ENCODE results near the gene AAGAB. TPM values are rescaled to one million over a fixed set of nuclear protein-coding genes. Genes with fewer than 3 reads are reported as not detected.

AAGAB gene
- polyA plus RNA-seq, 1 donor from 2014 or later, result 114 TPM

DNA sequence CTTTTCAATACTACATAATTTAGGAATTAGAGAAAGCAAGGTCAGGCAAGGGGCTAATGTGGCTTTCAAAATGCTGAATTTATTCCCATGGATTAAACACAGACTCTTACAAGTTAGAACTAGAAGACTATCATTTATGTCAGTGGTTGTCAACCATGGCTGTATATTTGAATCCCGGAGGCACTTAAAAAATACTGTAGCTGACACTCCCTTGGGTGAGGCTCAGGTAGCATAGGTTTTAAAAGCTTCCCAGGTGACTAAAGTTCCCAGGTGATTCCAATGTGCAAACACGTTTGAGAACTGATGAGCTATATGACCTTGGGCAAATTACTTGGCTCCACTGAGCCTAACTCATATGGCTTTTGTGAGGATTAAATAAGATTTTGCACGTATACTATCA lies 29.6 kb downstream of the AAGAB start:
- no peaks in the 10 kb centered on the region for H3K79me2 ChIP-seq (replicated peaks; ENCODE audit: insufficient read depth, low read length)
- H3F3A ChIP-seq (ENCODE audit: insufficient read depth, low read length, poor library complexity, severe bottlenecking), result no peaks in the 10 kb centered on the region
- H3K9ac ChIP-seq (ENCODE audit: low read length), result no peak overlapping the region
- no peaks in the 10 kb centered on the region for H3K27me3 ChIP-seq (ENCODE audit: insufficient read depth, low read depth, low read length)
- H2AFZ ChIP-seq (ENCODE audit: low read depth, low read length), result no peak overlapping the region
- TF ChIP-seq EZH2 (IDR thresholded peaks at IDR 0.05; ENCODE audit: borderline replicate concordance, insufficient read depth, low read length, poor library complexity, severe bottlenecking) (no peak), EP300 (conservative IDR thresholded peaks at IDR 0.05; ENCODE audit: poor library complexity, severe bottlenecking) (no peak), MXI1 (conservative IDR thresholded peaks at IDR 0.05; ENCODE audit: poor library complexity, severe bottlenecking) (no peak), TAF1 (IDR thresholded peaks at IDR 0.05; ENCODE audit: low read depth) (no peak), SMC3 (conservative IDR thresholded peaks at IDR 0.05; ENCODE audit: poor library complexity) (no peak), POLR2AphosphoS5 (IDR thresholded peaks at IDR 0.05) (no peak), RAD21 (conservative IDR thresholded peaks at IDR 0.05) (no peak)
- TF ChIP-seq, protein P1, sequence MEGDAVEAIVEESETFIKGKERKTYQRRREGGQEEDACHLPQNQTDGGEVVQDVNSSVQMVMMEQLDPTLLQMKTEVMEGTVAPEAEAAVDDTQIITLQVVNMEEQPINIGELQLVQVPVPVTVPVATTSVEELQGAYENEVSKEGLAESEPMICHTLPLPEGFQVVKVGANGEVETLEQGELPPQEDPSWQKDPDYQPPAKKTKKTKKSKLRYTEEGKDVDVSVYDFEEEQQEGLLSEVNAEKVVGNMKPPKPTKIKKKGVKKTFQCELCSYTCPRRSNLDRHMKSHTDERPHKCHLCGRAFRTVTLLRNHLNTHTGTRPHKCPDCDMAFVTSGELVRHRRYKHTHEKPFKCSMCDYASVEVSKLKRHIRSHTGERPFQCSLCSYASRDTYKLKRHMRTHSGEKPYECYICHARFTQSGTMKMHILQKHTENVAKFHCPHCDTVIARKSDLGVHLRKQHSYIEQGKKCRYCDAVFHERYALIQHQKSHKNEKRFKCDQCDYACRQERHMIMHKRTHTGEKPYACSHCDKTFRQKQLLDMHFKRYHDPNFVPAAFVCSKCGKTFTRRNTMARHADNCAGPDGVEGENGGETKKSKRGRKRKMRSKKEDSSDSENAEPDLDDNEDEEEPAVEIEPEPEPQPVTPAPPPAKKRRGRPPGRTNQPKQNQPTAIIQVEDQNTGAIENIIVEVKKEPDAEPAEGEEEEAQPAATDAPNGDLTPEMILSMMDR (IDR thresholded peaks at IDR 0.05; ENCODE audit: poor library complexity, severe bottlenecking), result no peak
- TF ChIP-seq, protein P2, sequence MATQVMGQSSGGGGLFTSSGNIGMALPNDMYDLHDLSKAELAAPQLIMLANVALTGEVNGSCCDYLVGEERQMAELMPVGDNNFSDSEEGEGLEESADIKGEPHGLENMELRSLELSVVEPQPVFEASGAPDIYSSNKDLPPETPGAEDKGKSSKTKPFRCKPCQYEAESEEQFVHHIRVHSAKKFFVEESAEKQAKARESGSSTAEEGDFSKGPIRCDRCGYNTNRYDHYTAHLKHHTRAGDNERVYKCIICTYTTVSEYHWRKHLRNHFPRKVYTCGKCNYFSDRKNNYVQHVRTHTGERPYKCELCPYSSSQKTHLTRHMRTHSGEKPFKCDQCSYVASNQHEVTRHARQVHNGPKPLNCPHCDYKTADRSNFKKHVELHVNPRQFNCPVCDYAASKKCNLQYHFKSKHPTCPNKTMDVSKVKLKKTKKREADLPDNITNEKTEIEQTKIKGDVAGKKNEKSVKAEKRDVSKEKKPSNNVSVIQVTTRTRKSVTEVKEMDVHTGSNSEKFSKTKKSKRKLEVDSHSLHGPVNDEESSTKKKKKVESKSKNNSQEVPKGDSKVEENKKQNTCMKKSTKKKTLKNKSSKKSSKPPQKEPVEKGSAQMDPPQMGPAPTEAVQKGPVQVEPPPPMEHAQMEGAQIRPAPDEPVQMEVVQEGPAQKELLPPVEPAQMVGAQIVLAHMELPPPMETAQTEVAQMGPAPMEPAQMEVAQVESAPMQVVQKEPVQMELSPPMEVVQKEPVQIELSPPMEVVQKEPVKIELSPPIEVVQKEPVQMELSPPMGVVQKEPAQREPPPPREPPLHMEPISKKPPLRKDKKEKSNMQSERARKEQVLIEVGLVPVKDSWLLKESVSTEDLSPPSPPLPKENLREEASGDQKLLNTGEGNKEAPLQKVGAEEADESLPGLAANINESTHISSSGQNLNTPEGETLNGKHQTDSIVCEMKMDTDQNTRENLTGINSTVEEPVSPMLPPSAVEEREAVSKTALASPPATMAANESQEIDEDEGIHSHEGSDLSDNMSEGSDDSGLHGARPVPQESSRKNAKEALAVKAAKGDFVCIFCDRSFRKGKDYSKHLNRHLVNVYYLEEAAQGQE (IDR thresholded peaks at IDR 0.05; ENCODE audit: borderline replicate concordance), result no peak
- no peaks in the 10 kb centered on the region for H3K9me3 ChIP-seq (ENCODE audit: low read length)
- H3K4me2 ChIP-seq (ENCODE audit: low read length), result no peak overlapping the region
- H3K27ac ChIP-seq (ENCODE audit: low read length), result no peak overlapping the region
- no peaks in the 10 kb centered on the region for H3K36me3 ChIP-seq (ENCODE audit: insufficient read depth, low read length)
- no peaks in the 10 kb centered on the region for H4K20me1 ChIP-seq (ENCODE audit: insufficient read depth)
- H3K4me3 ChIP-seq (ENCODE audit: low read length), result no peak overlapping the region
- no peaks in the 10 kb centered on the region for H3K9me2 ChIP-seq (ENCODE audit: insufficient read depth, low read length)

DNA sequence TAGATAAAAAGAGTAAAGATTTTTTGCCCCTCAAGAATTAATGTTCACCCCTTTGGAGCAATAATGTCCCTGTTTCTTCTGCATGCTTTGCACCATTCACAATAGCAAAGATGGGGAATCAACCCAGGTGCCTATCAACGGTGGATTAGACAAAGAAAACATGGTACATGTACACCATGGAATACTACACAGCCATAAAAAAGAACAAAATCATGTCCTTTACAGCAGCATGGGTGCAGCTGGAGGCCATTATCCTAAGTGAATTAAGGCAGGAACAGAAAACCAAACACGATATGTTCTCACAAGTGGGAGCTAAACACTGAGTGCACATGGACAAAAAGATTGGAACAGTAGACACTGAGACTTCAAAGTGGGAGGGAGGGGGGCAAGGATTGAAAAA lies 35.2 kb downstream of the AAGAB start:
- TF ChIP-seq EP300 (conservative IDR thresholded peaks at IDR 0.05; ENCODE audit: poor library complexity, severe bottlenecking), result no peak
- no peak for TF ChIP-seq POLR2AphosphoS5 (IDR thresholded peaks at IDR 0.05)
- TF ChIP-seq MXI1 (conservative IDR thresholded peaks at IDR 0.05; ENCODE audit: poor library complexity, severe bottlenecking), result no peak
- TF ChIP-seq, protein P2 (IDR thresholded peaks at IDR 0.05; ENCODE audit: borderline replicate concordance), result no peak
- TF ChIP-seq, protein P1 (IDR thresholded peaks at IDR 0.05; ENCODE audit: poor library complexity, severe bottlenecking), result no peak
- TF ChIP-seq RAD21 (conservative IDR thresholded peaks at IDR 0.05), result no peak
- TF ChIP-seq SMC3 (conservative IDR thresholded peaks at IDR 0.05; ENCODE audit: poor library complexity), result no peak
- no peak for TF ChIP-seq EZH2 (IDR thresholded peaks at IDR 0.05; ENCODE audit: borderline replicate concordance, insufficient read depth, low read length, poor library complexity, severe bottlenecking)
- TF ChIP-seq TAF1 (IDR thresholded peaks at IDR 0.05; ENCODE audit: low read depth), result no peak
- H3K9me2 ChIP-seq (ENCODE audit: insufficient read depth, low read length), result no peaks in the 10 kb centered on the region
- H3K36me3 ChIP-seq (ENCODE audit: insufficient read depth, low read length), result no peaks in the 10 kb centered on the region
- H3K4me3 ChIP-seq (ENCODE audit: low read length), result no peak overlapping the region
- H3F3A ChIP-seq (ENCODE audit: insufficient read depth, low read length, poor library complexity, severe bottlenecking), result no peaks in the 10 kb centered on the region
- no peak overlapping the region for H3K27ac ChIP-seq (ENCODE audit: low read length)
- no peaks in the 10 kb centered on the region for H3K9me3 ChIP-seq (ENCODE audit: low read length)
- no peak overlapping the region for H3K4me2 ChIP-seq (ENCODE audit: low read length)
- H4K20me1 ChIP-seq (ENCODE audit: insufficient read depth), result no peaks in the 10 kb centered on the region
- no peaks in the 10 kb centered on the region for H3K27me3 ChIP-seq (ENCODE audit: insufficient read depth, low read depth, low read length)
- no peaks in the 10 kb centered on the region for H3K79me2 ChIP-seq (replicated peaks; ENCODE audit: insufficient read depth, low read length)
- no peak overlapping the region for H3K9ac ChIP-seq (ENCODE audit: low read length)
- no peak overlapping the region for H2AFZ ChIP-seq (ENCODE audit: low read depth, low read length)

All from neural cell (in vitro differentiated cells).